Keratinocyte (primary cell): Measurements from ENCODE around the gene MEAK7. TPM values are rescaled to one million over a fixed set of nuclear protein-coding genes. Genes with fewer than 3 reads are reported as not detected.

ENCODE experiments used
- DNase-seq: peaks from one replicate; pipeline ENCODE4 v3.0.0-alpha.2; 2011; ENCODE audit warnings: low read depth, missing footprints, low spot score
- FAIRE-seq: peaks from 2 replicates; lab custom pipeline; 2011; peaks lifted over from hg19 to GRCh38; lab: Jason Lieb, UNC
- H2AFZ ChIP-seq: 2 replicates; pipeline ENCODE4 v1.6.0; 2012; ENCODE audit warnings: low read length, control low read depth, inconsistent platforms; ENCODE audit not compliant: control insufficient read depth
- H3K27ac ChIP-seq: 2 replicates; pipeline ENCODE4 v1.5.1; 2011; ENCODE audit warnings: low read length; ENCODE audit not compliant: control insufficient read depth, insufficient read depth
- H3K27me3 ChIP-seq: 3 replicates; pipeline ENCODE4 v1.6.0; 2011; ENCODE audit warnings: low read length; ENCODE audit not compliant: control insufficient read depth, insufficient read depth; ENCODE audit errors: extremely low read depth
- H3K36me3 ChIP-seq, 2 experiments: 2 replicates in 1 of 2; 3 replicates in 1 of 2; pipeline ENCODE4 v1.5.1; 2011; ENCODE audit warnings: low read length in 2 of 2, mild to moderate bottlenecking in 1 of 2; ENCODE audit not compliant: control insufficient read depth in 2 of 2, insufficient read depth in 2 of 2; ENCODE audit errors: extremely low read depth in 1 of 2
- H3K4me1 ChIP-seq: 3 replicates; pipeline ENCODE4 v1.5.1; 2011; ENCODE audit warnings: low read length; ENCODE audit not compliant: control insufficient read depth, insufficient read depth; ENCODE audit errors: extremely low read depth
- H3K4me2 ChIP-seq: 3 replicates; pipeline ENCODE4 v1.6.0; 2011; ENCODE audit warnings: low read depth, low read length; ENCODE audit not compliant: control insufficient read depth, insufficient read depth; ENCODE audit errors: extremely low read depth
- H3K4me3 ChIP-seq, 3 experiments: fragments of 200-600 bp in 1 of 3; sonication (generic) in 1 of 3; 2 replicates in 2 of 3; 3 replicates in 1 of 3; pipeline ENCODE4 v1.5.1; 2011 to 2016; ENCODE audit warnings: low read length in 3 of 3, mild to moderate bottlenecking in 3 of 3, control low read depth in 2 of 3, inconsistent platforms in 1 of 3, low read depth in 1 of 3, mixed read lengths in 1 of 3, mixed run types in 1 of 3, moderate library complexity in 1 of 3; ENCODE audit not compliant: control insufficient read depth in 2 of 3, insufficient read depth in 2 of 3; ENCODE audit errors: extremely low read depth in 1 of 3
- H3K79me2 ChIP-seq: 2 replicates; pipeline ENCODE4 v1.6.0; 2012; ENCODE audit warnings: low read length; ENCODE audit not compliant: control insufficient read depth, insufficient read depth
- H3K9ac ChIP-seq: 3 replicates; pipeline ENCODE4 v1.6.0; 2011; ENCODE audit warnings: low read length; ENCODE audit not compliant: control insufficient read depth, insufficient read depth; ENCODE audit errors: extremely low read depth
- H3K9me1 ChIP-seq: 3 replicates; pipeline ENCODE4 v1.6.0; 2011; ENCODE audit warnings: low read length; ENCODE audit not compliant: control insufficient read depth, insufficient read depth; ENCODE audit errors: extremely low read depth
- H3K9me3 ChIP-seq: 2 replicates; pipeline ENCODE4 v1.5.1; 2012; ENCODE audit warnings: low read depth, low read length; ENCODE audit not compliant: control insufficient read depth
- H4K20me1 ChIP-seq: 3 replicates; pipeline ENCODE4 v1.6.0; 2011; ENCODE audit warnings: low read length; ENCODE audit not compliant: control insufficient read depth, insufficient read depth; ENCODE audit errors: extremely low read depth
- EZH2 ChIP-seq: IDR thresholded peaks from one replicate; pipeline ENCODE4 v1.6.1; 2012; ENCODE audit warnings: inconsistent platforms, mild to moderate bottlenecking, low read length, moderate library complexity
- dilution Hi-C: fragments of 300-500 bp; cut with MboI; formaldehyde crosslinking; loops from one replicate; pipeline ENCODE4 v1.7.0; 2020; ENCODE audit warnings: low sequenced_read_pairs; ENCODE audit not compliant: extremely low pct_ligation_motif_present
- polyA plus RNA-seq, 5 experiments: library from polyadenylated mRNA; depleted of rRNA in 3 of 5; stranded (reverse) in 3 of 5; stranded (forward) in 1 of 5; unstranded in 1 of 5; fragments of >200 nt; gene quantifications; 1 replicate in 1 of 5; 2 replicates in 3 of 5; 3 replicates in 1 of 5; pipeline versions ENCODE4 v1.2.1 to v1.2.3, GENCODE V29; 2011 to 2012; ENCODE audit warnings: missing spikeins in 2 of 5, low read depth in 1 of 5, low replicate concordance in 1 of 5
- TF ChIP-seq, protein P1 (sequence below), 3 experiments: IDR thresholded peaks in 1 of 3; conservative IDR thresholded peaks in 1 of 3; optimal IDR thresholded peaks in 1 of 3; 2 replicates in 2 of 3; 3 replicates in 1 of 3; pipeline versions ENCODE3 to v1.5.1; 2011; ENCODE audit warnings: low read length in 3 of 3, mild to moderate bottlenecking in 3 of 3, moderate library complexity in 2 of 3, control low read depth in 1 of 3, inconsistent platforms in 1 of 3; ENCODE audit not compliant: insufficient read depth in 2 of 3; ENCODE audit errors: extremely low read depth in 1 of 3

Gene MEAK7
- polyA plus RNA-seq, 1 donor (not counting 4 experiments of a cell fraction or from before 2014, with no cell fraction given): 81.0 TPM

- DNase-seq (no peak), FAIRE-seq (no peak)
- Histone ChIP-seq H3K4me3 (no peak overlapping the region), H3K9me3 (no peaks in the 10 kb centered on the region), H3K4me2 (no peak overlapping the region), H4K20me1 (peaks cover 5% of the 10 kb centered on the region), H3K79me2 (peaks cover 39% of the 10 kb centered on the region), H3K27me3 (no peaks in the 10 kb centered on the region), H3K9ac (no peak overlapping the region), H3K36me3 (peaks cover 29 to 31% of the 10 kb centered on the region in 2 experiments), H3K9me1 (no peaks in the 10 kb centered on the region), H3K27ac (no peak overlapping the region), H3K4me1 (no peaks in the 10 kb centered on the region), H2AFZ (no peak overlapping the region)
- dilution Hi-C loops: no loop called here
- TF ChIP-seq, protein P1, sequence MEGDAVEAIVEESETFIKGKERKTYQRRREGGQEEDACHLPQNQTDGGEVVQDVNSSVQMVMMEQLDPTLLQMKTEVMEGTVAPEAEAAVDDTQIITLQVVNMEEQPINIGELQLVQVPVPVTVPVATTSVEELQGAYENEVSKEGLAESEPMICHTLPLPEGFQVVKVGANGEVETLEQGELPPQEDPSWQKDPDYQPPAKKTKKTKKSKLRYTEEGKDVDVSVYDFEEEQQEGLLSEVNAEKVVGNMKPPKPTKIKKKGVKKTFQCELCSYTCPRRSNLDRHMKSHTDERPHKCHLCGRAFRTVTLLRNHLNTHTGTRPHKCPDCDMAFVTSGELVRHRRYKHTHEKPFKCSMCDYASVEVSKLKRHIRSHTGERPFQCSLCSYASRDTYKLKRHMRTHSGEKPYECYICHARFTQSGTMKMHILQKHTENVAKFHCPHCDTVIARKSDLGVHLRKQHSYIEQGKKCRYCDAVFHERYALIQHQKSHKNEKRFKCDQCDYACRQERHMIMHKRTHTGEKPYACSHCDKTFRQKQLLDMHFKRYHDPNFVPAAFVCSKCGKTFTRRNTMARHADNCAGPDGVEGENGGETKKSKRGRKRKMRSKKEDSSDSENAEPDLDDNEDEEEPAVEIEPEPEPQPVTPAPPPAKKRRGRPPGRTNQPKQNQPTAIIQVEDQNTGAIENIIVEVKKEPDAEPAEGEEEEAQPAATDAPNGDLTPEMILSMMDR (optimal IDR thresholded peaks at IDR 0.05 in 1 of 3, IDR thresholded peaks at IDR 0.05 in 1 of 3, conservative IDR thresholded peaks at IDR 0.05 in 1 of 3; ENCODE audit: extremely low read depth in 1 of 3, insufficient read depth in 2 of 3, low read length in 3 of 3): no peak
- TF ChIP-seq EZH2: no peak
Observed at GRCh38 chr16:84477661-84478060, 26.8 kb downstream of the MEAK7 start.

GRCh38 chr16:84476401-84476800 is 28.1 kb downstream of the MEAK7 start:
- no peaks in the 10 kb centered on the region for H3K27me3 ChIP-seq
- no peak overlapping the region for H2AFZ ChIP-seq
- H4K20me1 ChIP-seq: peaks cover 5% of the 10 kb centered on the region
- dilution Hi-C loops: no loop called here
- no peak overlapping the region for H3K4me2 ChIP-seq
- no peak overlapping the region for H3K4me3 ChIP-seq
- FAIRE-seq (no peak), DNase-seq (no peak)
- H3K27ac ChIP-seq: no peak overlapping the region
- H3K9me1 ChIP-seq: no peaks in the 10 kb centered on the region
- H3K79me2 ChIP-seq: peaks cover 46% of the 10 kb centered on the region
- no peak overlapping the region for H3K9ac ChIP-seq
- H3K4me1 ChIP-seq: no peaks in the 10 kb centered on the region
- no peaks in the 10 kb centered on the region for H3K9me3 ChIP-seq
- H3K36me3 ChIP-seq: peaks cover 28 to 30% of the 10 kb centered on the region in 2 experiments
- no peak for TF ChIP-seq EZH2
- TF ChIP-seq, protein P1 (optimal IDR thresholded peaks at IDR 0.05 in 1 of 3, IDR thresholded peaks at IDR 0.05 in 1 of 3, conservative IDR thresholded peaks at IDR 0.05 in 1 of 3; ENCODE audit: extremely low read depth in 1 of 3, insufficient read depth in 2 of 3, low read length in 3 of 3): no peak
